ENCODE data around the gene DGCR6L. TPM values are rescaled to one million over a fixed set of nuclear protein-coding genes. Genes with fewer than 3 reads are reported as not detected.
"Not testable (repeated sequence)": the region's sequence is repeated elsewhere in the genome, so short reads cannot be mapped to it uniquely, and the experiment has no call there.

The DGCR6L gene
- total RNA-seq, 1 donor from 2014 or later = 33.3 TPM

GRCh38 chr22:20280866-20281265 lies 39.0 kb downstream of the DGCR6L start:
- no peaks in the 10 kb centered on the region for H3K9me3 Mint-ChIP-seq (ENCODE audit: unreplicated experiment)
- no peaks in the 10 kb centered on the region for H3K36me3 Mint-ChIP-seq (ENCODE audit: low read depth, unreplicated experiment)
- H3K4me3 Mint-ChIP-seq (ENCODE audit: unreplicated experiment) = no peak overlapping the region
- H3K4me2 ChIP-seq (ENCODE audit: low read length) = no peak overlapping the region
- TF ChIP-seq EZH2 (IDR thresholded peaks at IDR 0.05; ENCODE audit: insufficient read depth, low read length) = no peak
- TF ChIP-seq, protein P1, sequence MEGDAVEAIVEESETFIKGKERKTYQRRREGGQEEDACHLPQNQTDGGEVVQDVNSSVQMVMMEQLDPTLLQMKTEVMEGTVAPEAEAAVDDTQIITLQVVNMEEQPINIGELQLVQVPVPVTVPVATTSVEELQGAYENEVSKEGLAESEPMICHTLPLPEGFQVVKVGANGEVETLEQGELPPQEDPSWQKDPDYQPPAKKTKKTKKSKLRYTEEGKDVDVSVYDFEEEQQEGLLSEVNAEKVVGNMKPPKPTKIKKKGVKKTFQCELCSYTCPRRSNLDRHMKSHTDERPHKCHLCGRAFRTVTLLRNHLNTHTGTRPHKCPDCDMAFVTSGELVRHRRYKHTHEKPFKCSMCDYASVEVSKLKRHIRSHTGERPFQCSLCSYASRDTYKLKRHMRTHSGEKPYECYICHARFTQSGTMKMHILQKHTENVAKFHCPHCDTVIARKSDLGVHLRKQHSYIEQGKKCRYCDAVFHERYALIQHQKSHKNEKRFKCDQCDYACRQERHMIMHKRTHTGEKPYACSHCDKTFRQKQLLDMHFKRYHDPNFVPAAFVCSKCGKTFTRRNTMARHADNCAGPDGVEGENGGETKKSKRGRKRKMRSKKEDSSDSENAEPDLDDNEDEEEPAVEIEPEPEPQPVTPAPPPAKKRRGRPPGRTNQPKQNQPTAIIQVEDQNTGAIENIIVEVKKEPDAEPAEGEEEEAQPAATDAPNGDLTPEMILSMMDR (IDR thresholded peaks at IDR 0.05; ENCODE audit: insufficient read depth, low read depth, low read length) = no peak
- H3K27ac Mint-ChIP-seq (ENCODE audit: unreplicated experiment) = no peak overlapping the region
- peaks cover 8% of the 10 kb centered on the region for H3K4me1 ChIP-seq (ENCODE audit: insufficient read depth, low read length)
- H3K4me3 ChIP-seq (ENCODE audit: insufficient read depth, low read depth, low read length) = no peak overlapping the region
- peaks cover 32% of the 10 kb centered on the region for H3K27me3 Mint-ChIP-seq (ENCODE audit: low read depth, unreplicated experiment)
- no peaks in the 10 kb centered on the region for H3K9me3 ChIP-seq (ENCODE audit: insufficient read depth, low read depth, low read length)
- FAIRE-seq (no peak), DNase-seq (ENCODE audit: low read depth) (no peak)
- H3K4me1 Mint-ChIP-seq (ENCODE audit: low read depth, unreplicated experiment) = peaks cover 5% of the 10 kb centered on the region
- no peak overlapping the region for H3K27ac ChIP-seq (ENCODE audit: low read depth, low read length)
- no peak overlapping the region for H2AFZ ChIP-seq (ENCODE audit: low read depth, low read length)
- no peaks in the 10 kb centered on the region for H3K79me2 ChIP-seq (ENCODE audit: insufficient read depth, low read length)
- H3K27me3 ChIP-seq (ENCODE audit: insufficient read depth, low read length) = peaks cover 2% of the 10 kb centered on the region
- no peaks in the 10 kb centered on the region for H4K20me1 ChIP-seq (ENCODE audit: insufficient read depth, low read length)
- no peak overlapping the region for H3K9ac ChIP-seq (ENCODE audit: low read length)
- H3K36me3 ChIP-seq (ENCODE audit: insufficient read depth, low read length) = no peaks in the 10 kb centered on the region

DNA sequence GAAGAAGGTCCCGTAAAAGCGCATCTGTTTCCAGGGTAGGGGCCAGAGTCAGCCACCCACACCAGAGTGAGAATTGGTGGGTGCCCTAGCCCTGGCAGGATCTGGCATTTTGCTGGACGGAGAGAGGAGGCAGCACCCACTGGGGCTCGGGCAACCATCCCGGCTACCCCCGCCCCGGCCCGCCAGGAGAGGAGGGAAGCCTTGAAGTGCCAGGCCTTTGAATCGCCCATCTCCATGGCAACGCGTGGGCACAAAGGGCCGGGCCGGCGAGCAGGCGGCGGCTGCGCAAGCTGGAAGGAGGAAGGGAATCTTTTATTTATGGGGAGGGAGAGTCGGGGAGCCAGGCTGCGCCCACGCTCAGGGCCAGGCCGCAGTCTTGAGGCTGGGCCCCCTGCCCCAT lies 39.7 kb downstream of the DGCR6L start:
- H3K27ac ChIP-seq (ENCODE audit: low read depth, low read length); DNase-seq (ENCODE audit: low read depth); H2AFZ ChIP-seq (ENCODE audit: low read depth, low read length); H3K36me3 Mint-ChIP-seq (ENCODE audit: low read depth, unreplicated experiment); H3K79me2 ChIP-seq (ENCODE audit: insufficient read depth, low read length); H3K9me3 ChIP-seq (ENCODE audit: insufficient read depth, low read depth, low read length); H3K4me1 ChIP-seq (ENCODE audit: insufficient read depth, low read length); H3K36me3 ChIP-seq (ENCODE audit: insufficient read depth, low read length); H3K27me3 ChIP-seq (ENCODE audit: insufficient read depth, low read length); H3K9ac ChIP-seq (ENCODE audit: low read length); FAIRE-seq; H3K4me3 ChIP-seq (ENCODE audit: insufficient read depth, low read depth, low read length); H4K20me1 ChIP-seq (ENCODE audit: insufficient read depth, low read length); H3K4me1 Mint-ChIP-seq (ENCODE audit: low read depth, unreplicated experiment); H3K9me3 Mint-ChIP-seq (ENCODE audit: unreplicated experiment); H3K27ac Mint-ChIP-seq (ENCODE audit: unreplicated experiment); H3K4me3 Mint-ChIP-seq (ENCODE audit: unreplicated experiment): not testable (repeated sequence)
- peaks cover 32% of the 10 kb centered on the region for H3K27me3 Mint-ChIP-seq (ENCODE audit: low read depth, unreplicated experiment)
- H3K4me2 ChIP-seq (ENCODE audit: low read length) = peak overlapping the region; percentile 74

- H3K36me3 Mint-ChIP-seq (ENCODE audit: low read depth, unreplicated experiment) = no peaks in the 10 kb centered on the region
- no peaks in the 10 kb centered on the region for H4K20me1 ChIP-seq (ENCODE audit: insufficient read depth, low read length)
- H3K4me2 ChIP-seq (ENCODE audit: low read length) = peak overlapping the region; percentile 74
- H3K4me1 Mint-ChIP-seq (ENCODE audit: low read depth, unreplicated experiment) = peaks cover 5% of the 10 kb centered on the region
- H3K79me2 ChIP-seq (ENCODE audit: insufficient read depth, low read length) = no peaks in the 10 kb centered on the region
- H3K27me3 ChIP-seq (ENCODE audit: insufficient read depth, low read length) = peaks cover 2% of the 10 kb centered on the region
- H3K27ac ChIP-seq (ENCODE audit: low read depth, low read length) = no peak overlapping the region
- no peak overlapping the region for H2AFZ ChIP-seq (ENCODE audit: low read depth, low read length)
- no peak overlapping the region for H3K27ac Mint-ChIP-seq (ENCODE audit: unreplicated experiment)
- FAIRE-seq (no peak), DNase-seq (ENCODE audit: low read depth) (peak; percentile 71)
- H3K27me3 Mint-ChIP-seq (ENCODE audit: low read depth, unreplicated experiment) = peaks cover 31% of the 10 kb centered on the region
- H3K9me3 Mint-ChIP-seq (ENCODE audit: unreplicated experiment) = no peaks in the 10 kb centered on the region
- no peak for TF ChIP-seq EZH2 (IDR thresholded peaks at IDR 0.05; ENCODE audit: insufficient read depth, low read length)
- TF ChIP-seq, protein P1 (IDR thresholded peaks at IDR 0.05; ENCODE audit: insufficient read depth, low read depth, low read length) = no peak
- H3K9ac ChIP-seq (ENCODE audit: low read length) = no peak overlapping the region
- no peaks in the 10 kb centered on the region for H3K36me3 ChIP-seq (ENCODE audit: insufficient read depth, low read length)
- no peak overlapping the region for H3K4me3 Mint-ChIP-seq (ENCODE audit: unreplicated experiment)
- H3K9me3 ChIP-seq (ENCODE audit: insufficient read depth, low read depth, low read length) = no peaks in the 10 kb centered on the region
- peaks cover 8% of the 10 kb centered on the region for H3K4me1 ChIP-seq (ENCODE audit: insufficient read depth, low read length)
- no peak overlapping the region for H3K4me3 ChIP-seq (ENCODE audit: insufficient read depth, low read depth, low read length)
These were observed 40.2 kb downstream of the DGCR6L start for GRCh38 chr22:20279662-20280134.

DNA sequence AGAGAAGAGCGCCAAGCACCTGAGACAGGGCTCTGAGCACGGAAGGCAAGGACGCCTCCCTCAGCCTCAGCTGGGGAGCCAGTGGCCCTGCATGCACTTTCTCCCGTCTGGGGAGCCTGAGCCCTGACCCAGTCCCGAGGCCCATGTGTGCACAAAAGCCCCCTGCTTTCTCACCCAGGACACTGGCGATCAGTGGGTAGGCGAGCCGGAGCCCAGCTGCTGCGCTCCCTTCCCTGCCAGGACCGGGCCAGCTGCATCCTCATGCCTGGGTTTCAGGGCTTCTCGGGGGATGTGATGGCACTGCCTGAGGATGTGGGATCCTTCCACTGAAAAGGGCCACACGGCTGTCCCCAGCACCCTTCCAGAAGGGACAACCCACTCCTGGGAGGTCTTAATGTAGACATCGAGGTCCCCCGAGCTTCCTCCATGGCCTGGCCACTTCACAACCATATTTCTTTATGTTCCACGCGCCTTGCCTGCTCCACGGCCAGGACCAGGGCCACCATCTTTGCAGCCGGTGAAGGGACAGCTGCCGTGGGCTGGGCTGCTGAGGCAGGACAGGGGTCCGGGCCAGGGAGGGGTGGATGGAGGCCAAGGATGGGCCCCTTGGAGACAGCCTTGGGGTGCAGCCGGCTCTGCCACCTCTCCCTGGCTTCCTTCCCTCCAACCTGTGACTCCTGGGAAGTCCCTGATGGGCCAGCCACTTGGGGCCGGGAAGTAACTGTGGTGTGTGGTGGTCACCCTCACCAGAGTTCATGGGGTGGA lies 41.0 kb downstream of the DGCR6L start:
- H3K9me3 ChIP-seq (ENCODE audit: insufficient read depth, low read depth, low read length); H2AFZ ChIP-seq (ENCODE audit: low read depth, low read length); H3K4me1 Mint-ChIP-seq (ENCODE audit: low read depth, unreplicated experiment); H3K9me3 Mint-ChIP-seq (ENCODE audit: unreplicated experiment); H4K20me1 ChIP-seq (ENCODE audit: insufficient read depth, low read length); H3K4me1 ChIP-seq (ENCODE audit: insufficient read depth, low read length); H3K9ac ChIP-seq (ENCODE audit: low read length); H3K36me3 ChIP-seq (ENCODE audit: insufficient read depth, low read length); H3K4me3 Mint-ChIP-seq (ENCODE audit: unreplicated experiment); H3K27ac Mint-ChIP-seq (ENCODE audit: unreplicated experiment); H3K27ac ChIP-seq (ENCODE audit: low read depth, low read length); FAIRE-seq; H3K27me3 ChIP-seq (ENCODE audit: insufficient read depth, low read length); H3K36me3 Mint-ChIP-seq (ENCODE audit: low read depth, unreplicated experiment); H3K79me2 ChIP-seq (ENCODE audit: insufficient read depth, low read length); H3K4me3 ChIP-seq (ENCODE audit: insufficient read depth, low read depth, low read length); DNase-seq (ENCODE audit: low read depth): not testable (repeated sequence)
- peak overlapping the region; percentile 74 for H3K4me2 ChIP-seq (ENCODE audit: low read length)
- H3K27me3 Mint-ChIP-seq (ENCODE audit: low read depth, unreplicated experiment) = peaks cover 27% of the 10 kb centered on the region

Measured in astrocyte (in vitro differentiated cells and primary cell).